M059J (cell line): ENCODE measurements around the gene UTRN. TPM values are rescaled to one million over a fixed set of nuclear protein-coding genes. Genes with fewer than 3 reads are reported as not detected.

Experiments used
- DNase-seq: peaks from one replicate; pipeline ENCODE4 v3.0.0-alpha.2; 2012; ENCODE audit warnings: low read depth
- total RNA-seq: library from RNA; depleted of rRNA; stranded (reverse); fragments of >200 nt; shearing (Covaris generic); gene quantifications from 2 replicates; pipeline ENCODE4 v1.2.3, GENCODE V29; 2014; rRNA removed

The UTRN gene
- total RNA-seq, result 74.4 and 93.3 TPM in 2 replicates

DNA sequence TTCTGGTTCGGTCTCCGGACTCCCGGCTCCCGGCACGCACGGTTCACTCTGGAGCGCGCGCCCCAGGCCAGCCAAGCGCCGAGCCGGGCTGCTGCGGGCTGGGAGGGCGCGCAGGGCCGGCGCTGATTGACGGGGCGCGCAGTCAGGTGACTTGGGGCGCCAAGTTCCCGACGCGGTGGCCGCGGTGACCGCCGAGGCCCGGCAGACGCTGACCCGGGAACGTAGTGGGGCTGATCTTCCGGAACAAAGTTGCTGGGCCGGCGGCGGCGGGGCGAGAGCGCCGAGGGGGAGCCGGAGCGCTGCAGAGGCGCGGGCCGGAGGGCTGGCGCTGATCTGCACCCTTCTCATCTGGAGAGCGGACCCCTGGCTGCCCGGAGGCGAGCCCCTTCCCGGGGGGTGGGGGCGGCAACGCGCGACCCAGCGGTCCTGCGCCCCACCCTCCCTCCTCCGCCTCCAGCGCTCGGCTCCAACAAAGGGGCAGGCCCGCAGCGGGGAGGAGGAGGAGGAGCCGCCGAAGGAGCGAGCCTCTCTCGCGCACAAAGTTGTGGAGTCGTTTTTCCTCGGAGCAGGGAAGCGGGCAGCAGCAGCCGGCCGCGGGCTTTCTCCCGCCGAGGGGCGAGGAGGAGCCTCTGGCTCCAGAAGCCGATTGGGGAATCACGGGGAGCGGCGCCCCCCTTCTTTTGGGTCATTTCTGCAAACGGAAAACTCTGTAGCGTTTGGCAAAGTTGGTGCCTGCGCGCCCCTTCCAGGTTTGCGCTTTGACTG, at the start of gene UTRN:
Gene UTRN, plus strand, starts transcription at position 553 of the 765 bp plus-strand sequence. CDS start 6,494 bp downstream, outside the sequence.
- DNase-seq, result peak; percentile 93

DNA sequence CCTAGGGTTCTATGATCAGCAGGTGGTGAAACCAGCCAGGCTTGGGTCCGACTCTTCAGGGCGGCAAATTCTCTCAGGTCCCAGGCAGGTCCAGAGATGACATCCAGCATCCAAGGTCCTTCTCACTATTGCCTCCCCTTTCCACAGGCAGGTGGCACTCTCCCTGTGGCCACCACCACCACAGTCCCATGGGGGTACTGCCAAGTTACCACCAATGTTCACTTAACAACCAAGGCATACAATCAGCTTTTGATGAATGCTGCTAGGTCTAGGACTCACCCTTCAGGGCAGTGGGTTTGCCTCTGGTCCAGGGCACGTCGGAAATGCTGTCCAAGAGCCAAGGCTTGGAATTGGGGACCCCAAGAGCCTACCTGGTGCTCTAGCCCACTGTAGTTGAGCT, 40.4 kb upstream of the UTRN start:
- DNase-seq, result no peak

DNA sequence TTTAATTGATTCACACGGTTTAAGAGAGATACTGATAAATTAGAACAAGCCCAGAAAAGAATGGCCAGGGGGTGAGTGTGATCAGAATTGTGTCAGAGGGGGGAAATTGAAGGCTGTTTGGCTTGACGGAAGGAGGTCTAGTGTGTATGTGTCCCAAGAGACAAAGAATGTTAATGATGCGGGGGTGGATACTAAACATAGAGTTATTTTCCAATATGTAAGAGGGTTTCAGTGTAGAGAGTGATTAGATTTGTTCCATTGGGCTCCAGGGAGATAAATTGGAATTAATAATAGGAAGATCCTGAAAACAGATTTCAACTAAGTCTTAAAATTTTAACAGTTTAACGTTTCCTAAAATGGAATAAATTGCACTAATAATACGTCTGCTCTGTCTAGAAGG, 38.1 kb upstream of the UTRN start:
- DNase-seq, result no peak

- no peak for DNase-seq
These were observed 37.1 kb upstream of the UTRN start for GRCh38 chr6:144248003-144248402.

DNA sequence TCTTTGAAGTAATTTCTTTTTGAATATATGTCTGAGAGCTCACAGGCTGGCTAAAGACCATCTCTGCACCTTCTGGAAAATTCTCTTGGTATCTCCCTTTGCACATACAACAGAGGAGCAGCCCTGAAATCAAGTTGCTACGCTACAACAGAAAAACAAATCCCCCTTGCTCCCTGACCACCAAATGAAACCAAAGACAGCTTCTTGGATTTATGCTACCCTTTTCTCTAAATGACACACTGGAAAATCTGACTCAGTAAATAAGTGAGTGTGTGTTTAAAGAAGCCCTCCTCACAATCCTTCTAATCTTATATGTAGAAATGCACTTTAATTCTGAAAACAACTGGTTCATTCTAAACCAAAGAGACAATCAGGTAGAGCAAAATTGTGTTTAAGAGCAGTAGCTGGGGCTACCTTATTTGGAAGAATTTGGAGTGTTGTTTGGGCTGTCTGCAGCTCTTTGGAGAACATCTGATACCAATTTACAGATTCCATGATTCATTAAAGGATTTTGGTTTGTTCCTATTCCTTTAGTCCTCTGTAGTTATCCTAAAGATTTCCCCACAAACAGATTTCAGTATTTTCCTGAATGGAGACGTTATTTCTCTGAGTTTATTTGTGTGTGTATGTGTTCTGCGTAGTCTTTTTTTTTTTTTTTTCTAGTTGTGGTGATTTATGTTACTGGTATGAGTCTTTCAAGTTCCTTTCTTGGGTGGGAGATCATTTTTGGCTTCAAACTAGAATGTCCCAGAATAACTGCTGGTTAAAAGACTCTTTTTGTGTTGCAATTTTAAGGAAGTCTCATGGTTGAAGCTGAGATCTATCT, 36.4 kb upstream of the UTRN start:
- DNase-seq, result peak; percentile 58

DNA sequence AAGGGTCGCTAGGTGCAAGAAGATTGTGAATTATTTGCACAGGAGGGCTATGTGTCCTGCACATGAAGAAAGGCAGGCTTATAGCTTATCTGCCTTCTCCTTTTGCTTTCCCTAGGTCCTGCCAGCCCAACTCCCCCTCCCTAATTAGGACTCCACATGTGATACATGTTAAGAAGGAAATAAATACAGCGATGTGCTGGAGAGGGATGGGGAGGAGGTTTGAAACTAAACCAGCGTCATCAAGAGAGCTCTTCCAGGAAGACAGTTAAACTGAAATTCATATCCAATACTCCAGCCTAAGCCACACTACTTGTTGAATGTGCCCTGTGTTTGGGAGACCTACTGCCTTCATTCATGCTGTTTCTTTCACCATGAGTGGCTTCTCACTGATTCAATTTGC, 34.9 kb upstream of the UTRN start:
- no peak for DNase-seq

GRCh38 chr6:144252259-144252658, 32.9 kb upstream of the UTRN start:
- DNase-seq, result no peak

- peak; percentile 53 for DNase-seq
These were observed 25.1 kb upstream of the UTRN start for GRCh38 chr6:144259986-144260385.

DNA sequence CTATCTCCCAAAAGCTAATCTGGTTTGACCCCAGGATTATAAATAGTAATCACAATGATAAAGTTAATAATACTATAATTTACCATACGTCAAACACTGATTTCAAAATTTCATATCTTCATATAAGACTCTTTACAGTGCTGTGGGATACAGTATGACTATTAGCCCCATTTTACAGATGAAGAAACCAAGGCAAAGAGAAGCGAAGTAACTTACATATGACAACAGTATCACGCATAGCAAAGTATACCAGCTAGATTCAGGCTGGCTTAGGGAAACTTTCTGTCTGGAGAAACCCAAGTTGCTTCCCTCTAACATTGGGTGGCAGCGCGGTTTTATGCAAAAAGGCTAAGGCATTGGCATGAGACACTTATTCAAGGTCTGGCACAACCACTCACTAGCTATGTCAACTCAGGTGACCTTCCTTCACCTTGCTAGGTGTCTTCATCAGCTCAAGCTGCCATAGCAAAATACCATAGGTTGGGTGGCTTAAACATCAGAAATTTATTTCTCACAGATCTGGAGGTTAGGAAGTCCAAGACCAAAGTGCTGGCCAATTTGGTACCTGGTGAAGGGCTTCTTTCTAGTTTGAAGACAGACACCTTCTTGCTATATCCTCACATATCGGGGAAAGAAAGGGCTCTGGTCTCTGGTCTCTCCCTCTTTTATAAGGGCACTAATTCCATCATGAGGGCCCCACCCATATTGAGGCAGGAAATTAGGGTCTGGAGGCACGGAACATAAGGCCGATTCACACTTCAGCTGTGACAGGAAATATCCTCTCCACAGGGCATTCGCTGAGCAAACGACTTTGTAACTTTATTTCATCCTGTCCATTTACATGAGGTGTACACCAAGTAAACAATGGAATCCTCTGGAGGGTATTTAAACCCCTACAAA, 22.4 kb upstream of the UTRN start:
- peak; percentile 12 for DNase-seq

DNA sequence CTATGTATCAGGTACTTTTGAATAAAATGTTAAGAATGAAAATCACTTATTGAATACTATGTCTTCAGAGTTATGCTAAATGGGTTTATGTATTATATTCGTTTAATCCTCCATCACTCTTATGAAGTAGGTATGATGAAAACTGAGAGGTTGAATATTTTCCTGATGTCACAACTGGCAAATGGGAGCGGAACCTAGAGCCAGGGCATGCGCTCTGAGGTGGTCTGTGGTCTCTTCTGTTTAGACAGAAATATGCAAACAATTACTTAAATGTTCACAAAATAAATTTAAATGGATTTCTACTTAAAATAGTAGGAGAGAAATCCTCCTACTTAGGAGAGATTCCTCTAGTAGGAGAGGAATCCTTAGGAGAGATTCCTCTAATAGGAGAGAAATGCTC, 21.3 kb upstream of the UTRN start:
- DNase-seq, result peak; percentile 38

- peak; percentile 99 for DNase-seq
These were observed 20.7 kb upstream of the UTRN start for GRCh38 chr6:144264270-144265060.

- DNase-seq, result peak; percentile 41
These were observed 20.1 kb upstream of the UTRN start for GRCh38 chr6:144265061-144265357.

GRCh38 chr6:144265390-144265789, 19.7 kb upstream of the UTRN start:
- DNase-seq, result peak; percentile 95

- DNase-seq, result peak; percentile 95
These were observed 19.0 kb upstream of the UTRN start for GRCh38 chr6:144266091-144266649.

- no peak for DNase-seq
These were observed 16.3 kb upstream of the UTRN start for GRCh38 chr6:144268794-144269349.

- DNase-seq, result no peak
These were observed 8.0 kb upstream of the UTRN start for GRCh38 chr6:144277174-144277573.

DNA sequence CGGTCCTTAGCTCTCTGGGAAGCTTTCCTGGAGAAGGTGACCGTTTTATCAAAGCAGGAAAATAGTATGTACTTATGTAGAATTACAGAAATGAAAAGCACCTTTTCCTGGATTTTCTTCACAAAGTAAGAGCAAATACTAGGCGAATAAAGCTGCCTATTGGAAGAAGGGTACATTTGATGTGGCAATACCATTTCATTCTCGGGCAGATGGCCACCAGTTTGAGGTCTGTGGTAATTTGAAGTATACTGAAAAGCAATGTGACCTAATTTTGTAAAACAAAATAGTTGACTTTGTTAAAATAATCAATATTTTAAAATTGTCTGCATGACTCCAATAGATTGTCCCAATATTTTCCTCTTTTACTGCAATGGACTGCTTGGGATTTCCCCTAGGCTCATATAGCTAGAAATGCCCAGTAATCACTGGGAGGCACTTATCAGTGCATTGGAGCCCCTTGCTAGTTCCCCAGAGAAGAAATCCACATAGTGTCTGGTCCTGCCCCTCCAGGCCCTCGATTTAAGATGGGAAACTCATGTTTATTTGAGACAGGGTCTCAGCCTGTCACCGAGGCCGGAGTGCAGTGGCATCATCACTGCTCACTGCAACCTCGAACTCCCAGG, 7.4 kb upstream of the UTRN start:
- DNase-seq, result no peak

DNA sequence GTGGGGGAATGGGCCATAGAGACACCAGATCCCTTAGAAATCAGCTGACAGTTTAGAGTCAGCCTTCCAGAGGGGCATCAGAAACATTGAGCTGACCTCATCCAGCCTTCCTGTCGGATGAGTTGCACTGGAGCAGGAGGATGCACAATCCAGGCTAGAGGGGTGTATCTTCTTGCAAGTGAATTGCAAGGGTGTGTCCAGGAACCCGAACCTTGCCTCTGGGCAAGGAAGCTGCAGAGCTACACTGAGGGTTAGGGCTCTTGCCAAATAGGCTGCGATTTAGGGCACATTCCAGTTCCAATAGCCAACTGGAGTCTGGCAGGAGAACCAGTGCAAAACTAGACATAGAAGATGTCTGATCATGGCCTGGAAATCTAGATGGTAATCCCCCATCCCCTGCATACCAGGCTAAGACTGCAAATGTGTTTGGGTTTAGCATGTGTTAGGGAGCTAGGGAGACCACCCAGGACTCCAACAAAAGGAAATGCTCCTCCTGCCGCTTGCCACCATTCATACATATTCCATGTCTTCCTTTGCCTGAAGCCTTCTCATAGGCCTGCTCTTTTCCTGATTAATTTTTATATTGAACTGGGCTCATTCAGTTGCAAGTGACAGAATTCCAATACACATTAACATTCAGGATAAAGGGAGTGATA, 6.3 kb upstream of the UTRN start:
- DNase-seq, result peak; percentile 75

GRCh38 chr6:144279484-144280150, 5.5 kb upstream of the UTRN start:
- no peak for DNase-seq
